ENCODE results near the gene GTF2F1.
"Not testable (repeated sequence)": the region's sequence is repeated elsewhere in the genome, so short reads cannot be mapped to it uniquely, and the experiment has no call there.

The GTF2F1 gene

DNA sequence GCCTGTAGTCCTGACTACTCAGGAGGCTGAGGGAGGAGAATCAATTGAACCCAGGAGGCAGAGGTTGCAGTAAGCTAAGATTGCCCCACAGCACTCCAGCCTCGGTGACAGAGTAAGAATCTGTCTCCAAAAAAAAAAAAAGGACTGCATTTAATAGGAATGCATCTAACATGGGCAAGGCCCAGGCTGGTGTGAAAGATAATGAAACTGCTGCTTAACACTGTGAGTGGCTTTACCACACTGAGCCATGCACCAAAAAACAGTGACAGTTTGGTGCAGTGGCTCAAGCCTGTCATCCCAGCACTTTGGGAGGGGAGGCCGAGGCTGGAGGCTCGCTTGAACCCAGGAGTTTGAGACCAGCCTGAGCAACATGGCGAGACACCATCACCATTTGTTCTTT, 8.6 kb downstream of the GTF2F1 start:
- no peak for DNase-seq (ENCODE audit: low read depth in 2 of 2)

DNA sequence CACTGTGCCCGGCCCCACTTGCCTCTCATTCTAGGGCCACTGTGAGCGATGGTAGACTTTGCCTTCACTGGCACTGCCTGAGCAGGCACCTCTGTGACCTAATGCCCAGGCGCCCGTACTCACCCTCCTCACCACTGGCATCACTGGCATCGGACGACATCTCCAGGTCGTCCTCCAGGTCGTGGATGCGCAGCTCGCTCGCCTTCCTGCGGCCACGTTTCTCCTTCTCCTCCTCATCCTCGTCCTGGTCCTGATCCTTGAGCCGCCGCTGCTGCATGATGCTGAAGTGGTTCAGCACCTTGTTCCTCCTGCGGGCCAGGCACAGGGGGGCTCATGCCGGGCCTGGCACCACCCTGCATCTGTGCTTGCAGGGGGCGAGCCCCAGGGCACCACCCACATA, 9.8 kb downstream of the GTF2F1 start:
- no peak for DNase-seq (ENCODE audit: low read depth in 2 of 2)

DNA sequence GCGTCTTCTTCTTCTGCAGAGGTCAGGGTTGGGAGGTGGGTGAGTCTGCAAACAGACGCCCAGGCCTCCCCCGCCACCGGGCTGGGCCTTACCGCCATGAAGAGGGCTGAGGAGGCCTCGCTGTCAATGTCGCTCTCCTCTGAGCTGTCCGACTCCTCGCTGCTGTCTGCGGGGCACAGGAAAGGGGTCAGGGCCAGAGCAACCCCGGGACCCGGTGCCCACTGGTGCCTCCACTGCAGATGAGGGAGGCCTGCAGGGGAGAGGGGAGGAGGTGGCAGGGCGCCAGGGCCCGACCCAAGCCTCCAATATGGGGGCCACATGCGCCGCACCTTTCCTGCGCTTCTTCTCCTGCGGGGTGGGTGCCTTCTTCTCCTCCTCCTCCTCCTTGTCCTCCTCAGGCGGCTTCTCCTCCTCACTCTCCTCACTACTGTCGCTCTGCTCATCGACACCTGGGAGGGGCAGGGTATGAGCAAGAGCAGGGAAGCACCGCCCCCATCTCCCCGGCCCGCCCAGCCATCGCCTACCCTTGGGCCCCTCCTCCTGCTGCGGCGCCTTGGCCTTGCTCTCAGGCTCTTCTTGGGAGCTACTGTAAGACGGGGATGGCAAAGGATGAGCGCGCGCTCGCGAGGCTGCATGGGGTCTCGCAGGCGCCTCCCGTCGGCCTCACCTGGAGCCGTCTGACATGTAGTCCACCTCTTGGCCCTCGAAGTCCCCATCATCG, 11.8 kb downstream of the GTF2F1 start:
- no peak for DNase-seq (ENCODE audit: low read depth in 2 of 2)

DNA sequence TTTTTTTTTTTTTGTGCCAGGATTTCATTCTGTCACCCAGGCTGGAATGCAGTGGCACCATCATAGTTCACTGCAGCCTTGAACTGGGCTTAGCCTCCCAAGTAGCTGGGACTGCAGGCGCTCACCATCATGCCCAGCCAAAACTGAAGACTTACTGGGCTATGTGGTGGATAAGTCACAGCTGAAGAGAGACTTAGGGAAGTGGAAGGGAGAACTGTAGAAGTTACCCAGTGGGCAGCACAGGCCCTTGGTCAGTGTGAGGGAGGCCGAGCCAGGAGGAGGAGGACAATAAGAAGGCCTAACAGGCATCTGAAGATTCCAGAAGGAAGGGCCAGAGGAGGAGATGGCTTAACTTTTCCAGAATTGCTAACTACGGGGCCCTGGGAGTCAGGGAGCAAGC, 13.2 kb downstream of the GTF2F1 start:
- DNase-seq (ENCODE audit: low read depth in 2 of 2): no peak

DNA sequence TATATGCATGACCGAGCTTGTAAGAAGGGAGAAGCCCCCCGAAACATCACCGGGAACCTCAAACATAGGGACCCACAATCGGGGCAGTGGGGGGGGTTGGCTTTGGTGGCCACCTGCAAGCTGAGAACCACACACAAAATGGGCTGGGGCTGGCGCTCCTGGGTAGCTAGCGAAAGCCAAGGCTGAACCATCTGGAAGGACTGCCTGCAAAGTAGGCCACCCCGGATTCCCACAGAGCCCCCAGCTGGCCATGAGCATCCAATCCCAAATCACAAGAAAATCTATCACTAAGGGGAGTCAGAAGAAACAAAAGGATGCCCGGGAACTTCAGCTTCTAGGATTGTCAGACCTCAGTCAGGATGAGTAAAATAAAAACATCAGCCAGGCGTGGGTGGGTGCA, 14.5 kb downstream of the GTF2F1 start:
- no peak for DNase-seq (ENCODE audit: low read depth in 2 of 2)

DNA sequence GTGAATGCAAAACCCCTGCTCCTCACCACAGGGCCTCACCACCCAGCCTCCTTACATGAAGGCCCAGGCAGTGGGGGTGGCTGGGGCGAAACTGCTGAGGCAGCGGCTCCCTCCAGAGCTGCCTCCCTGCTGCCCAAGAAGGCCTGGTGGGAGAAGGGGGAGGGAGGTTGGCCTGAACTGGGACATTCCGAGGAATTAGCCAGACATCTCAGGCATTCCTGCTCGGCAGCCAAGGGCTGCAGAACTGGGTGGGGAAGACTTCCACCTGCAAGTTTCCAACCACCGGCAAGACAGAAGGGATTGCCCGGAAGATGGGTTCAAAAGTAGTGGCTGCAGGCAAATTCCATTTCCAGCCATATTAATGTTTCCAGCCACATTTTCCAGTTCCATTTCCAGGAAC, 14.9 kb downstream of the GTF2F1 start:
- DNase-seq (ENCODE audit: low read depth in 2 of 2): peak; percentile 23

DNA sequence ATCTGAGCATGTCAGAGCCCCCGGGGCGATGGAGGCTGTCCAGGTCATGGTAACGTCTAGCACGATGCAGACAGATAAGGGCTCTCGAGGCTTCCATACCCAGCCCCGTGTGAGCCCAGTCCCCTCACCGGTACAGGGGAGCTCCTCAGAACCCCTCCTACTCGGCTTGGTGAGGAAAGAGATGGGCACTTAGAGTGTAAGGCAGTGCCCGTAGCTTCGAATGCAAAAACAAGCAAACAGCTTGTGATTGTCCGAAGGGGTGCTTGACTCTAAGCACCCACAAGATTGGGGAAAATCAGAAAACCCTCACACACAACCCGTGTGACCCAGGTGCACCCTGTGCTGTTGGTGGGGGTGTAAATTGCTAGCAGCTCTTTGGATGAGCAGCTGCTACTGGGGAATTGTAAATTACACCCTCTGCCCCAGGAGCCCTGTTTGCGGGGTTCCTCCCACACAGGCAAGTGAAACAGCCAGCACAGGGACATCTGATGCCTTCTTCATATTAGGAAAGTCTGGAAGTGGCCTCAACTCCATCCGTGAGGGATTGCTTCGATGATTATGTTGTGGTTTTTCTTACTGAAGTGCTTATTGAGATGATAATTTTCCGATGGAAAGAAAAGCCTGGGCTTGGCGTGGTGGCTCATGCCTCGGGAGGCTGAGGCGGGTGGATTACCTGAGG, 16.3 kb downstream of the GTF2F1 start:
- no peak for DNase-seq (ENCODE audit: low read depth in 2 of 2)

DNA sequence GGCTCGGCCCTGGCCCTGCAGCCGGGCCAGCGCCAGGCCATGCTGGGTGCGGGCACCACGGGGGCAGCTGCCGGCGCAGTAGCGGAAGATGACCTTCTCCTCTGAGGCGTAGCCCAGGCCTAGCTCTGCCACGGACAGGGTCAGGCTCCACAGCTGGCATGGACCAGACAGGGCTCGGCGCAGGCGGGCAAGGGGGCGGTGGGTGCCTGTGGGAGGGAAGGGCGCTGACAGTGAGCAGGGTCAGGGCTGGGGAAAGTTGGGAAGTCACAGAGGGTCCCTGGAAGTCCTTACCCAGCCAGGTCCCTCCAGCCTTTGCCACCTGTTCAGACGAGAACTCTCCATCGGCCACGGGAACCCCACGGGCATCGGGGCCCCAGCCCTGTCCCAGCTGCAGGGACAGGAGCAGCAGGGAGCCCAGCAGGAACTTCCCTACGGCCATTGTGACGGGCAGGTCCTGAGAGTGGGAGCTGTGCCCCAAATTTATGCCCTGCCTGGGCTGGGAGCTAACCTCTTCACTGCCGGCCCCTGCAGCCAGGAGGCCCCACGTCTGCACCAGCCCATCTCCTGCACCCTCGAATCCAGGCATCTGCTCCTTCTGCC, 17.5 kb downstream of the GTF2F1 start, which contains the start of gene PSPN:
Gene PSPN, minus strand, starts transcription at position 523 of the 600 bp plus-strand sequence. Its CDS starts 84 bp downstream, at position 439.
- DNase-seq (ENCODE audit: low read depth in 2 of 2): no peak

DNA sequence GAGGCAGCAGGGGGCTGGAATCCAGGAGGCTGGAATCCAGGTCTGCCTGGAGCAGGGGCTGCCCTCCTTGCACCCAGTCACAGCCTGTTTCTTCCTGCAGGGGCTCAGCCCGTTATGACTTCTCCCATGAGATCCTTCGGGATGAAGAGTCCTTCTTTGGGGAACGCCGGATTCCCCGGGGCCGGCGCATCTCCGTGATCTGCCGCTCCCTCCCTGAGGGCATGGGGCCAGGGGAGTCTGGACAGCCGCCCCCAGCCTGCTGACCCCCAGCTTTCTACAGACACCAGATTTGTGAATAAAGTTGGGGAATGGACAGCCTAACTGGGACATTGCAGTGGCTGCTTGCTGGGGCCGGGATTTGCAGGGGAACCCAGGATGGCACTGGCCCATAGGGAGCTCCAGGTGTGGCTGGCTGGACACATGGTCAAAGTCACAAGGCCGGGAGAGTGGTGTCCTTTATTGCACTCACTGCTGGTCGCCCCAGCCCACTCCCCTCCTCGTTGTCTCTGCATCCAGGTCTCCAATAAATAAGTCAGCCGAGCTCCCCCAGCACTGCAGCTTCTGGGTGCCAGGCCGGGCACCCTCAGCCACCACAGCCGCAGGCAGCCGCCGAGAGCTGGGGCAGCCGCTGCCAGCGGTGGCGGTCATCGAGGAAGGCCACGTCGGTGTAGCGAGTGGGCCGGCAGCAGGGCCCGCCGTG, 18.1 kb downstream of the GTF2F1 start:
- DNase-seq (ENCODE audit: low read depth in 2 of 2): no peak

DNA sequence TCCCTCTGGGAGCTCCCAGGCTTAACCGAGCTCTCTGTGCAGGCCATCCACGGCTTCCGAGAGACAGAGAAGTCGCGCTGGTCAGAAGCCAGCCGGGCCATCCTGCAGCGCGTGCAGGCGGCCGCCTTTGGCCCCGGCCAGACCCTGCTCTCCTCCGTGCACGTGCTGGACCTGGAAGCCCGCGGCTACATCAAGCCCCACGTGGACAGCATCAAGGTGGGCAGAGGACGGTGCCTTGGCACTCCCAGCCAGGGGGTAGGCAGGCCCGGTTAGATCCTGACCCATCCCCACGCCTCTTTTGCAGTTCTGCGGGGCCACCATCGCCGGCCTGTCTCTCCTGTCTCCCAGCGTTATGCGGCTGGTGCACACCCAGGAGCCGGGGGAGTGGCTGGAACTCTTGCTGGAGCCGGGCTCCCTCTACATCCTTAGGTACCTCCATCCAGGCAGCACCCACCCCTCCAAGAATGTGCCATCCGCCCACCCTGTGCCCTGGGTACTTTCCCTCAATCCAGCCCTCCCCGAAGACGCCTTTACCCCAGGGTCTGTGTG, 18.7 kb downstream of the GTF2F1 start:
- DNase-seq (ENCODE audit: low read depth in 2 of 2): no peak

DNA sequence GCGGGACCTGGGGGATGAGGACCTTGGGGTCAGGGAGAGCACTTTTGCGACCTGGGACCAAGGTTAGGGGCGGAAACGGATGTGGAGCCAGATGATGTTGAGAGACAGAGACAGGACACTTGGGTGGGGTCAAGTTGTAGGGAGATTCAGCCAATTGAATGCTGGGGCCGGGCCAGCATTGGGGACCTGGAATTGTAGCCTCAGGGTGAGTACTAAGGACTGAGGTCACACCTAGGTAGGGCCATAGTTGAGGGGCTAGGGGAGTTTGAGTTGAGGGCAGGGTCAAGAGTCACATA, 19.2 kb downstream of the GTF2F1 start:
- no peak for DNase-seq (ENCODE audit: low read depth in 2 of 2)

DNA sequence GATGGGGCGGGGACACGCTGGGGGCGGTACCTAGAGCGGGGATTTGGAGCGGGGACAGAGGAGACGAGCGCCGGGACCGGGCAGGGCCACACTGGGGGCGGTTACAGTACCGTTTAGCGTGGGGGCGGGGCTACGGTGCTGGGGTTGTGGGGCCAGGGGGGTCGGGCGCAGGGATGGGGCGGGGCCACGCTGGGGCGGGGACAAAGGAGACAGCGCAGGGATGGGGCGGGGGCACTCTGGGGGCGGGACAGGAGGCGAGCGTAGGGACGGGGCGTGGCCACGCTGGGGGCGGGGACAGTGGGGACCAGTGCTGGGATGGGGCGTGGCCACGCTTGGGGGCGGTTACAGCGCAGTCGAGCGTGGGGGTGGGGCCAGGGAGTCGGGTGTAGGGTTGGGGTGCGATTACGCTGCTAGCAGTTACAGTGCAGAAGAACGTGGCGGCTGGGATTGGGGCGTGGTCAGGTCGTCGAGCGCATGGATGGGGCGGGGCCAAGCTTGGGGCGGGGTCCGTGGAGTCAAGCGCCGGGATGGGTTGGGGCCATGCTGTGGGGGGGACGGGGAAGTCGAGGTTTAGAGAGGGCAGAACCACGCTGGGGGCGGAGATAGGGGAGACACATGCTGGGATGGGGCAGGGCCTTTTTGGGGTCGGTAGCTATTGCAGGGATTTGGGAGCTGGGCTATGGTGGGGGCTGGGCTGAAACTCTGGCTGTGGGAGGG, 19.7 kb downstream of the GTF2F1 start:
- peak; percentile 95 to 96 for DNase-seq (ENCODE audit: low read depth in 2 of 2)

DNA sequence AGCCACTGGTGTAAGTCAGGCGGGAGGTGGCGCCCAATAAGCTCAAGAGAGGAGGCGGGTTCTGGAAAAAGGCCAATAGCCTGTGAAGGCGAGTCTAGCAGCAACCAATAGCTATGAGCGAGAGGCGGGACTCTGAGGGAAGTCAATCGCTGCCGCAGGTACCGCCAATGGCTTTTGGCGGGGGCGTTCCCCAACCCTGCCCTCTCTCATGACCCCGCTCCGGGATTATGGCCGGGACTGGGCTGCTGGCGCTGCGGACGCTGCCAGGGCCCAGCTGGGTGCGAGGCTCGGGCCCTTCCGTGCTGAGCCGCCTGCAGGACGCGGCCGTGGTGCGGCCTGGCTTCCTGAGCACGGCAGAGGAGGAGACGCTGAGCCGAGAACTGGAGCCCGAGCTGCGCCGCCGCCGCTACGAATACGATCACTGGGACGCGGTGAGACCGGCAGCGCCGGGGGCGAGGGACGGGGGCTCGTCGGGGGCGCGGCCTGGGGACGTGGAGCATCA, 20.3 kb downstream of the GTF2F1 start, which contains the start of gene ALKBH7:
Gene ALKBH7, plus strand, starts transcription at position 201 of the 502 bp plus-strand sequence. Its CDS starts 27 bp downstream, at position 228.
- DNase-seq (ENCODE audit: low read depth in 2 of 2): peak; percentile 99 to 100

DNA sequence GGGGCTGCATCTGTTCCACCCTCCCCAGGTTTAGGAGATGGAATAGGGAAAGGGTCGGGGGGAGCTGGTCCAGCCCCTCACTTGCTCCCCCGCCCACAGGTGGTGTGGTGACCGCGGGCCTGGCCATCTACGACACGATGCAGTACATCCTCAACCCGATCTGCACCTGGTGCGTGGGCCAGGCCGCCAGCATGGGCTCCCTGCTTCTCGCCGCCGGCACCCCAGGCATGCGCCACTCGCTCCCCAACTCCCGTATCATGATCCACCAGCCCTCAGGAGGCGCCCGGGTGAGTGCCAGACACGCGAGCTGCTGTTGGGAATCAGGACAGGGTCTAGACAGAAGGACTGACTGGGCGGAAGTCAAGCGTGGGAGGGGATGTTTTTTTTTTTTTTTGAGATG, 28.6 kb downstream of the GTF2F1 start:
- no peak for DNase-seq (ENCODE audit: low read depth in 2 of 2)

DNA sequence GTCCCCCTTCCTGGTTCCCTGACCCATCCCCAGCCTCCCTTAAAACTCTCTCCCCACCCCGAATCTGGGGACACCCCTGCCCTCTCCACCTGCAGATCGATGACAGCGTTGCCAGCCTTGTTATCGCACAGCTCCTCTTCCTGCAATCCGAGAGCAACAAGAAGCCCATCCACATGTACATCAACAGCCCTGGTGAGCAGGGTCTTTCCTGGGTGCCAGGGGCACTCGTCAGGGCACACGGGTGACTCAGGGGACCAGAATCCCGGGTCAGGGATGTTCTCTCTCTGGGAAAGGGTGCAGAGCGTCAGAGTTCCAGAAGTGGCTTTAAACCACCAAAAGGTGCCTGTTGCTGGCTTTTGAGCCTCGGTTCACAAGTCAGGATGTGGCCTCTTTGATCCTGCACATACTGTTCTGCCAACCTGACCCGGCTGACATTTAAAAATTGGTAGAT, 30.6 kb downstream of the GTF2F1 start:
- no peak for DNase-seq (ENCODE audit: low read depth in 2 of 2)

DNA sequence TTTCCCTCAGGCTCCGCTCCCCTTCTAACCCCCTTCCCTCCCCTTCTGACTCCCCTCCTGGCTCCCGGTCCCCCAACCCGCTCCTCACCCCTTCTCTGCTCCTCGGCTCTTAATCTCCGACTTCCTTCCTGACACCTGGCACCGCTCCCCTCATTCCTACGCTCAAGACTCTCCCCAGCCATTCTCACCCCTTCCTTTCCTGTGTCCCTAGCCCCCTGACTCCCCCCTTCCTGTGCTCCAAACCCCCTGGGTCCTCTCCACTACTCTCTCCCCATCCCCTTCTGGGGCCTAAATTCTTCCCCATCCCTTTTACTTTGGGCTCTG, 31.0 kb downstream of the GTF2F1 start:
- DNase-seq (ENCODE audit: low read depth in 2 of 2): no peak

DNA sequence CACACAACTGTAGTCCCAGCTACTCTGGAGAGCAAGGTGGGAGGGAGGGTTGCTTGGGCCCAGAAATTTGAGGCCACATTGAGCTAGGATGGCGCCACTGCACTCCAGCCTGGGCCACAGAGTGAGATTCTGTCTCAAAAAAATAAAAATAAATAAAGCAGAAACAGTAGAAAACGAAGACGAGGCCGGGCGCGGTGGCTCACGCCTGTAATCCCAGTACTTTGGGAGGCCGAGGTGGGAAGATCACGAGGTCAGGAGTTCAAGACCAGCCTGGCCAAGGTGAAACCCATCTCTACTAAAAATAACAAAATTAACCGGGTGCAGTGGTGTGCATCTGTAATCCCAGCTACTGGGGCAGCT, 32.1 kb downstream of the GTF2F1 start:
- not testable (repeated sequence) for DNase-seq (ENCODE audit: low read depth in 2 of 2)

DNA sequence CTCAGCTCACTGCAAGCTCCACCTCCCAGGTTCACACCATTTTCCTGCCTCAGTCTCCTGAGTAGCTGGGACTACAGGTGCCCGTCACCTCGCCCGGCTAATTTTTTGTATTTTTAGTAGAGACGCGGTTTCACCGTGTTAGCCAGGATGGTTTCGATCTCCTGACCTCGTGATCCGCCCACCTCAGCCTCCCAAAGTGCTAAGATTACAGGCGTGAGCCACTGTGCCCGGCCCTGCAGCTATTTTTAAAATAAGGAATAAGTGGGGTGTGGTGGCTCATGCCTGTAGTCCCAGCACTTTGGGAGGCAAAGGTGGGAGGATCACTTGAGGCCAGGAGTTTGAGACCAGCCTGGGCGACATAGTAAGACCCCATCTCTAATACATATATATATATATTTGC, 32.5 kb downstream of the GTF2F1 start:
- not testable (repeated sequence) for DNase-seq (ENCODE audit: low read depth in 2 of 2)

DNA sequence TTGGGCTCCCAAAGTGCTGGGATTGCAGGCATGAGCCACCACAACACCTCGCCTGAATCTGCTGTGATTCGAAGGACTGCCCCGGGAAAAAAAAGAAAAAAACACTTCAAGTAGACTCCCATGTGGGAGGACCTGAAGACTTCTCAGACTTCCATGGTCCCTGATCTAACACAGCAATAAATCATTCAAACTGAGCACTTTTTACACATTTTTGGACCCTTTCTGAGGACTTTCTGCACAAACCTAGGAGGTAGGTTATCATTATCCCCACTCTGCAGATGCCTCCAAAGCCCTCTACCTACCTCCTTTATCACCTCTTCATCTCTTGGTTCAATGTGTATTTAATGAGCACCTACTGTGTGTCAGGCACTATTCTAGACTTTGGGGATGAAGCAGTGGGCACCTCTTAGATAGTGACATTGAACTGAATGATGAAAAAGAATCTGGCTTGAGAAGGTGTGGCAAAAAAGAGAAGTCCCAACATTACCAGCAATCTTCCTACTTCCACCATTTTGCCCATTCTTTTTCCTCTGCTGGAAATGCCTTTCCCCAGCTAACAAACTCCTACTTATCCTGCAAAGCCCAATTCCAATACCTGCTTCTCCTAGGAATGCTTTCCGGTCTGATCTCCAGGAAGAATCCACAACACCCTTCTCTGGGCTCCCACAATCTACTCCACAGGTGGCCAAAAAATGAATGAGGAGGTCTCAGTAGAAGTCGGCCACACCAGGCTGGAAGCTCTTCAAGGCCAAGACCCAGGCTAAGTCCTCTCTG, 33.2 kb downstream of the GTF2F1 start:
- no peak for DNase-seq (ENCODE audit: low read depth in 2 of 2)

DNA sequence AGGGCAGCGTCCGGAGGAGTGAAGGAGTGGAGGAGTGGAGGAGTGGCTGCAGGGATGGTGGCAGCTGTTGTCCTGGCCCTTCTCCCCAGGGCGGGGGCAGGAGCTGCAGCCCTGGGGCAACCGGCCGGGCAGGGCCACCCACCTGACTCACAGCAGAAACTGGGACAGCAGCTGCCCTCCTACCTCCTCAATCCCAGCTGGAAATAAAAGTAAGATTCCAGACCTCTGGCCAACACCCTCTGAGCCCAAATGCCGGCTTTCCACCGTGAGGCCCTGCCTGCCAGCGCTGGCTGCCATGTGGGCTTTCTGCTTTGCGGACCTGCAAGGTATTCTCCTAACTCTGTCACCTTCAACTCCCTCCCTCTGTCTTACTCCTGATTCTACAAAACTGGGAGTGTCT, 35.0 kb downstream of the GTF2F1 start:
- DNase-seq (ENCODE audit: low read depth in 2 of 2): no peak

DNA sequence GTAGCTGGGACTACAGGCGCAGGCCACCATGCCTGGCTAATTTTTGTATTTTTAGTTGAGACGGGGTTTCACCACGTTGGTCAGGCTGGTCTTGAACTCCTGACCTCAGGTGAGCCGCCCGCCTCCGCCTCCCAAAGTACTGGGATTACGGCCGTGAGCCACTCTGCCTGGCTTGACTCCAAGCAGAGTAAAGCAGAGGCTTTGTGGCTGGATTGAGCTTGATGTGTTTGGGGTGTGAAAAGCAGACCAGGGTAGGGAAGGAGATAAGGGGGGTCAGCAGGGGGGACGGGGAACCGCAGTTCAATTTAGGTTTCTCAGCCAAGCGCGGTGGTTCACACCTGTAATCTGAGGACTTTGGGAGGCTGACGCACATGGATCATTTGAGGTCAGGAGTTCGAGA, 35.8 kb downstream of the GTF2F1 start:
- no peak for DNase-seq (ENCODE audit: low read depth in 2 of 2)
